D721Med (cell line): Measurements from ENCODE around the gene KLHDC7B.

Source experiments
- DNase-seq: peaks from one replicate; pipeline ENCODE4 v3.0.0; 2011; ENCODE audit warnings: low spot score; ENCODE audit not compliant: insufficient read length
- FAIRE-seq: peaks from 2 replicates; lab custom pipeline; 2011; peaks lifted over from hg19 to GRCh38; lab: Jason Lieb, UNC
- TF ChIP-seq, protein P1 (sequence below): IDR thresholded peaks from 2 replicates; pipeline ENCODE4 v1.5.1; 2012; ENCODE audit warnings: mild to moderate bottlenecking, control low read depth; ENCODE audit not compliant: insufficient read depth; ENCODE audit errors: missing control alignments

KLHDC7B gene

DNA sequence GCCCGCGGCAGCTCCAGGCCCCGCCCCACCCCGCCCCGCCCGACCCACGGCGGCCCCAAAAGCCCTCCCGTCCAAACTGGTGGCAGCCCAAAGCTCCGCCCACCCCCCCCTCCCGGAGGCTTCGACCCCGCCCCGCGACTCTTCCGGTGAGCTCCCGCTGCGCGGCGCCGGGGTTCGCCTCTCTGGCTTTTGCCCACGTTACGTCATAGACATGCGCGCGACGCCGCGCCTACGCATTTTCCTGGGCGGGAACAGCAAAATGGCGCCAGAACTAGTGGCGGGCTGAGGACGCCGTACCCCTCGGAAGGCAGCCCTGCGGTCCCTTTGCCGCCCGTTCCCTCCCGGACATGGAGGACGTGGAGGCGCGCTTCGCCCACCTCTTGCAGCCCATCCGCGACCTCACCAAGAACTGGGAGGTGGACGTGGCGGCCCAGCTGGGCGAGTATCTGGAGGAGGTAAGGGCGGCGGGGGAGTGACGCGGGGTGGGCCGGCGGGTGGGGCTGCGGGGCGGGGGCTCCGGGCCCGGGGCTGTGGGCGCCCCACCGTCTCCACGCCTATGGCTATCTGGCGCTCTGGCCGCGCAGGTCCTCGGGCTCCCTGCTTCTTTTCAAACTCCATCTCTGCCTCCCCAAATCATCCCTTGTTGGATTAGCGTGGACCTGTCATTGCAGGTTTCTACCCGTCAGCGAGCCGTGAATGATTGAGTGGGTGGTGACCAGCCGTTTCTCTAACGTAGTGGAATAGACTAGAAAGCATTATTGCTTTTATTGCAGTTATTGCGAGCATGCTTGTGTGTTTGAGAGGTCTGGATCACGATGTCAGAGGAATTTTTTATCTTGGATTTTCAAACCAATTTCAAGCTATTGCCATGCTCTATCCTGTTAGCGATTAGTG is 37.5 kb upstream of the KLHDC7B start, which contains the start of gene NCAPH2:
Gene NCAPH2, plus strand, starts transcription at position 234 of the 894 bp plus-strand sequence. Its CDS starts 114 bp downstream, at position 348.
- TF ChIP-seq, protein P1, sequence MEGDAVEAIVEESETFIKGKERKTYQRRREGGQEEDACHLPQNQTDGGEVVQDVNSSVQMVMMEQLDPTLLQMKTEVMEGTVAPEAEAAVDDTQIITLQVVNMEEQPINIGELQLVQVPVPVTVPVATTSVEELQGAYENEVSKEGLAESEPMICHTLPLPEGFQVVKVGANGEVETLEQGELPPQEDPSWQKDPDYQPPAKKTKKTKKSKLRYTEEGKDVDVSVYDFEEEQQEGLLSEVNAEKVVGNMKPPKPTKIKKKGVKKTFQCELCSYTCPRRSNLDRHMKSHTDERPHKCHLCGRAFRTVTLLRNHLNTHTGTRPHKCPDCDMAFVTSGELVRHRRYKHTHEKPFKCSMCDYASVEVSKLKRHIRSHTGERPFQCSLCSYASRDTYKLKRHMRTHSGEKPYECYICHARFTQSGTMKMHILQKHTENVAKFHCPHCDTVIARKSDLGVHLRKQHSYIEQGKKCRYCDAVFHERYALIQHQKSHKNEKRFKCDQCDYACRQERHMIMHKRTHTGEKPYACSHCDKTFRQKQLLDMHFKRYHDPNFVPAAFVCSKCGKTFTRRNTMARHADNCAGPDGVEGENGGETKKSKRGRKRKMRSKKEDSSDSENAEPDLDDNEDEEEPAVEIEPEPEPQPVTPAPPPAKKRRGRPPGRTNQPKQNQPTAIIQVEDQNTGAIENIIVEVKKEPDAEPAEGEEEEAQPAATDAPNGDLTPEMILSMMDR: no peak
- FAIRE-seq (no peak), DNase-seq (peak; percentile 74)

- TF ChIP-seq, protein P1: no peak
- DNase-seq (no peak), FAIRE-seq (no peak)
Observed at GRCh38 chr22:50508897-50509296, 36.8 kb upstream of the KLHDC7B start.

DNA sequence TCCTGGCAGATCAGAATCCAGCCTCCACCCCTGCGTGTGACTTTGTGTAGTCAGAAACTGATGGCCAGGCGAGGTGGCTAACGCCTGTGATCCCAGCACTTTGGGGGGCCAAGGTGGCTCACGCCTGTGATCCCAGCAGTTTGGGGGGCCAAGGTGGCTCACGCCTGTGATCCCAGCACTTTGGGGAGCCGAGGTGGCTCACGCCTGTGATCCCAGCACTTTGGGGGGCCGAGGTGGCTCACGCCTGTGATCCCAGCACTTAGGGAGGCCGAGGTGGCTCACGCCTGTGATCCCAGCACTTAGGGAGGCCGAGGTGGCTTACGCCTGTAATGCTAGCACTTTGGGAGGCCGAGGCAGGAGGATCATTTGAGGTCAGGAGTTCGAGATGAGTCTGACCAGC is 32.5 kb upstream of the KLHDC7B start:
- TF ChIP-seq, protein P1: no peak
- DNase-seq (no peak), FAIRE-seq (no peak)

DNA sequence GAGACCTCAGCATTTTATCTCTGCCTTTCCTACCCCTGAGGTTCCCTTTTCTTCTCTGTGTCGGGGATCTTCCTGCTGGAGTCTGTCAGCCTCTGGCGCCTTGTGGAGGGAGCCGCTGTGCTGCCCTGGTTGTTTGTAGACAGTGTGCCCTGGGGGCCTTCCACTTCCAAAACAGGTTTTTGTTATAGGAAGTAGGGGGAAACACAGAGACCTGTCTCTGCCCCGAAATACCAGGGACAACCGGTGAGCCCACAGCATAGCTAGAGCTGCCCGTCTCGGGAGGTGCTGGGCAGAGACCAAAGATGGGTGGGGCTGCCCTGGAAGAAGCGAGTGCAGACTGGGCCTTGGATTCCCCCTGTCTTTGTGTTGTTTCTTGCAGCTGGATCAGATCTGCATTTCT is 29.6 kb upstream of the KLHDC7B start:
- DNase-seq: no peak
- no peak for FAIRE-seq
- TF ChIP-seq, protein P1: no peak

- FAIRE-seq: no peak
- DNase-seq: no peak
- TF ChIP-seq, protein P1: no peak
Observed at GRCh38 chr22:50516891-50517290, 28.8 kb upstream of the KLHDC7B start.

DNA sequence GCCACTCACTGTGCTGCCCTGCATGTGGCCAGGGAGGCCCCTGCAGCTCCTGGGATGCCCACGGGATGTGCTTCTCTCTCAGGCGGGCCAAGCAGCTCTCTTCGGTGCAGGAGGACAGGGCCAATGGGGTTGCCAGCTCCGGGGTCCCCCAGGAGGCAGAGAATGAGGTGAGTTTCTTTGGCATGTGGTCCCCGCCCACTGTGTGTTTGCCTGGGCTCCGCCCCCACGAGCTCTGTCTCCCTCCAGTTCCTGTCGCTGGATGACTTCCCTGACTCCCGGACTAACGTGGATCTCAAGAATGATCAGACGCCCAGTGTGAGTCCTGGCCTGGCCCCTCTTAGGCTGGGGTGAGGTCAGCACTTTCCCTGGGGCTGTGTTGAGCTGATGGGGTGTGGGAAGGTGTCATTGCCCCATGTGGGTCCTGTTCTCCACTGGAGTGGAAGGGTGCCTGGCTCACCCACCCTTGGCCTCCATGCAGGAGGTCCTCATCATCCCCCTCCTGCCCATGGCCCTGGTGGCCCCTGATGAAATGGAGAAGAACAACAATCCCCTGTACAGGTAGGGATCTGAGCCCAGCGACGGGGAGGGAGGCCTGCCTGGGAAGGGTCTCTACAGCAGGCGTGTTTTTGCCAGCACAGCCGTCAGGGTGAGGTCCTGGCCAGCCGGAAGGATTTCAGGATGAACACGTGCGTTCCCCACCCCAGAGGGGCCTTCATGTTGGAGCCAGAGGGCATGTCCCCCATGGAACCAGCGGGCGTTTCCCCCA is 28.0 kb upstream of the KLHDC7B start:
- no peak for DNase-seq
- TF ChIP-seq, protein P1: no peak
- FAIRE-seq: no peak

DNA sequence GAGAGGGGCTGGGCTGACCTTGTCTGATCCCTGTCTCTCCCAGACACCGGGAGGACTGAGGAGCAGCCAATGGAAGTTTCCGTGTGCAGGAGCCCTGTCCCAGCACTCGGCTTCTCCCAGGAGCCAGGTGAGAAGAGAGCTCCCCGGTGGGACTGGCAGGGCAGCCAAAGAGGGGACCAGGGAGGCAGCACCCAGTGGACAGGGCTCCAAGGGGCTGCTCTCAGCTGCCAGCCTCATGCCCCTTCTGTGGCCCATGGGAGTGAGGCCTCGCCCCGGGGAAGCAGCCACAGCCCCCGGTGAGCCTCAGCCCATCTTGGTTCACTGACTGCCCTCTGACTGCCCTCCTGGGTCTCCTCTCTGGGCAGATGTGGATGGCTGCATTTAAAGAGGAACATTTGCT is 27.1 kb upstream of the KLHDC7B start:
- TF ChIP-seq, protein P1: no peak
- DNase-seq (no peak), FAIRE-seq (no peak)
